ENCODE results near the gene MAG. TPM values are rescaled to one million over a fixed set of nuclear protein-coding genes. Genes with fewer than 3 reads are reported as not detected.

MAG gene
- total RNA-seq, 2 experiments from 2014 or later = 0.20 to 0.31 TPM

- intact Hi-C loops (cut with micrococcal nuclease) = no loop called here
- no peak for ATAC-seq
- Mint-ChIP-seq H3K27me3 (no peaks in the 10 kb centered on the region), H3K27ac (peak overlapping the region; percentile 93), H3K36me3 (ENCODE audit: low read depth) (peaks cover 17% of the 10 kb centered on the region), H3K9me3 (peaks cover 6% of the 10 kb centered on the region), H3K4me1 (ENCODE audit: low read depth) (peaks cover 30% of the 10 kb centered on the region), H3K4me3 (peak overlapping the region; percentile 87)
- TF ChIP-seq CTCF (IDR thresholded peaks at IDR 0.05) = no peak
- POLR2A ChIA-PET = interaction anchor here (2.1 kb wide), 1 partner anchor 21 kb away, joined by 8 read pairs; no protein-coding TSS in a partner anchor
- DNase-seq = no peak
- CTCF ChIA-PET = no interaction called here
Observed at GRCh38 chr19:35249146-35249847, 42.7 kb upstream of the MAG start.

GRCh38 chr19:35249848-35250711 lies 41.9 kb upstream of the MAG start:
- Mint-ChIP-seq H3K27ac (no peak overlapping the region), H3K9me3 (peaks cover 2% of the 10 kb centered on the region), H3K4me3 (peak overlapping the region; percentile 87), H3K36me3 (ENCODE audit: low read depth) (peaks cover 17% of the 10 kb centered on the region), H3K27me3 (no peaks in the 10 kb centered on the region), H3K4me1 (ENCODE audit: low read depth) (peaks cover 30% of the 10 kb centered on the region)
- ChIA-PET CTCF (interaction anchor here (1.0 to 1.6 kb wide), 3 partner anchors 8 to 96 kb away, joined by 3 to 5 read pairs (median 5); partner anchors contain the start of gene FXYD5), POLR2A (interaction anchor here (0.9 to 2.1 kb wide), 7 partner anchors 12 to 94 kb away, joined by 3 to 8 read pairs (median 5); no protein-coding TSS in a partner anchor)
- no peak for TF ChIP-seq CTCF (IDR thresholded peaks at IDR 0.05)
- intact Hi-C loops (cut with micrococcal nuclease) = no loop called here
- DNase-seq (no peak), ATAC-seq (no peak)

- H3K27me3 Mint-ChIP-seq = no peaks in the 10 kb centered on the region
- H3K36me3 Mint-ChIP-seq (ENCODE audit: low read depth) = peaks cover 17% of the 10 kb centered on the region
- no peak for TF ChIP-seq CTCF (IDR thresholded peaks at IDR 0.05)
- no peaks in the 10 kb centered on the region for H3K9me3 Mint-ChIP-seq
- H3K27ac Mint-ChIP-seq = no peak overlapping the region
- peaks cover 35% of the 10 kb centered on the region for H3K4me1 Mint-ChIP-seq (ENCODE audit: low read depth)
- no peak for ATAC-seq
- intact Hi-C loops (cut with micrococcal nuclease) = no loop called here
- no peak for DNase-seq
- ChIA-PET CTCF (interaction anchor here (1.0 to 1.6 kb wide), 3 partner anchors 10 to 97 kb away, joined by 3 to 5 read pairs (median 5); partner anchors contain the start of gene FXYD5), POLR2A (interaction anchor here (0.6 to 2.1 kb wide), 6 partner anchors 11 to 132 kb away, joined by 3 to 8 read pairs (median 6); no protein-coding TSS in a partner anchor)
- no peak overlapping the region for H3K4me3 Mint-ChIP-seq
Observed at GRCh38 chr19:35251456-35251855, 40.5 kb upstream of the MAG start.

GRCh38 chr19:35253316-35254286 lies 38.4 kb upstream of the MAG start:
- no peak for TF ChIP-seq CTCF (IDR thresholded peaks at IDR 0.05)
- intact Hi-C loops (cut with micrococcal nuclease) = no loop called here
- Mint-ChIP-seq H3K36me3 (ENCODE audit: low read depth) (peaks cover 17% of the 10 kb centered on the region), H3K4me1 (ENCODE audit: low read depth) (peaks cover 40% of the 10 kb centered on the region), H3K27ac (no peak overlapping the region), H3K27me3 (no peaks in the 10 kb centered on the region), H3K4me3 (no peak overlapping the region), H3K9me3 (no peaks in the 10 kb centered on the region)
- CTCF ChIA-PET = interaction anchor here (2.0 kb wide), 1 partner anchor 187 kb away, joined by 6 read pairs; no protein-coding TSS in a partner anchor
- ATAC-seq (no peak), DNase-seq (no peak)
- POLR2A ChIA-PET = interaction anchor here (1.0 kb wide), 2 partner anchors 8 to 13 kb away, joined by 3 read pairs; no protein-coding TSS in a partner anchor

Measured in activated CD8-positive, alpha-beta T cell treated with anti-CD3 and anti-CD28 coated beads for 36 hours (primary cell).